GM19395 (cell line): Measurements from ENCODE around the gene GPI.
"Not testable (repeated sequence)": the region's sequence is repeated elsewhere in the genome, so short reads cannot be mapped to it uniquely, and the experiment has no call there.

Experiments used
- ATAC-seq: cut with Tn5 transposase; IDR thresholded peaks from one replicate; pipeline ENCODE4 v1.9.1; 2021; ENCODE audit warnings: mild to moderate bottlenecking, moderate library complexity; ENCODE audit not compliant: unreplicated experiment

GPI gene

GRCh38 chr19:34366738-34367623 is 2.0 kb downstream of the GPI start:
- no peak for ATAC-seq

GRCh38 chr19:34367624-34367957 is 2.6 kb downstream of the GPI start:
- no peak for ATAC-seq

GRCh38 chr19:34368338-34368737 is 3.3 kb downstream of the GPI start:
- ATAC-seq = no peak

- not testable (repeated sequence) for ATAC-seq
These were observed 4.2 kb downstream of the GPI start for GRCh38 chr19:34369166-34369565.

- no peak for ATAC-seq
These were observed 5.1 kb downstream of the GPI start for GRCh38 chr19:34370117-34370516.

GRCh38 chr19:34370983-34371382 is 6.0 kb downstream of the GPI start:
- ATAC-seq = no peak

GRCh38 chr19:34373601-34374288 is 8.7 kb downstream of the GPI start:
- ATAC-seq = no peak

GRCh38 chr19:34375598-34375997 is 10.6 kb downstream of the GPI start:
- ATAC-seq = no peak

- ATAC-seq = no peak
These were observed 15.7 kb downstream of the GPI start for GRCh38 chr19:34380639-34381241.

GRCh38 chr19:34381399-34382251 is 16.6 kb downstream of the GPI start:
- ATAC-seq = no peak

- no peak for ATAC-seq
These were observed 17.5 kb downstream of the GPI start for GRCh38 chr19:34382471-34382870.

- ATAC-seq = no peak
These were observed 18.6 kb downstream of the GPI start for GRCh38 chr19:34383599-34383998.

GRCh38 chr19:34386645-34387445 is 21.8 kb downstream of the GPI start:
- no peak for ATAC-seq

GRCh38 chr19:34387446-34387810 is 22.4 kb downstream of the GPI start:
- ATAC-seq = no peak

GRCh38 chr19:34388745-34389144 is 23.7 kb downstream of the GPI start:
- not testable (repeated sequence) for ATAC-seq

- ATAC-seq = no peak
These were observed 26.8 kb downstream of the GPI start for GRCh38 chr19:34391813-34392212.

- no peak for ATAC-seq
These were observed 28.0 kb downstream of the GPI start for GRCh38 chr19:34393031-34393430.

- ATAC-seq = no peak
These were observed 28.6 kb downstream of the GPI start for GRCh38 chr19:34393629-34394028.

GRCh38 chr19:34397853-34398252 is 32.9 kb downstream of the GPI start:
- ATAC-seq = no peak

- no peak for ATAC-seq
These were observed 34.9 kb downstream of the GPI start for GRCh38 chr19:34399886-34400285.
